ENCODE measurements around the gene CYP1A2.

DNA sequence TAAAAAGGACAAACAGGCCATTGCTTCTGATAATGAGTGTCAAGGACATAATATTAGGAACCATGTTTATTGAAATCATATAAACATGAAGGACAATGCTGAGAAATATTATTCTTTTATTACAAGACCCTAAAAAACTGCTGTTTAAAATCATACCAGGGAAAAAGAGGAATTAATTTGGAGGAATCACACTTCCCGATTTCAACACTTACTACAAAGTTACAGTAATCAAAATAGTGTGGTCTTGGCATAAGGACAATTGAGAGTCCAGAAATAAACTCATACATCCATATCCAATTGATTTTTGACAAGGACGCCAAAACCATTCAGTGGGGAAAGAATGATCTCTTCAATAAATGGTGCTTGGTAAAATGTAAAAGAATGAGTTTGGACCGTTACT is 36.3 kb upstream of the CYP1A2 start:
- TF ChIP-seq, protein P1, sequence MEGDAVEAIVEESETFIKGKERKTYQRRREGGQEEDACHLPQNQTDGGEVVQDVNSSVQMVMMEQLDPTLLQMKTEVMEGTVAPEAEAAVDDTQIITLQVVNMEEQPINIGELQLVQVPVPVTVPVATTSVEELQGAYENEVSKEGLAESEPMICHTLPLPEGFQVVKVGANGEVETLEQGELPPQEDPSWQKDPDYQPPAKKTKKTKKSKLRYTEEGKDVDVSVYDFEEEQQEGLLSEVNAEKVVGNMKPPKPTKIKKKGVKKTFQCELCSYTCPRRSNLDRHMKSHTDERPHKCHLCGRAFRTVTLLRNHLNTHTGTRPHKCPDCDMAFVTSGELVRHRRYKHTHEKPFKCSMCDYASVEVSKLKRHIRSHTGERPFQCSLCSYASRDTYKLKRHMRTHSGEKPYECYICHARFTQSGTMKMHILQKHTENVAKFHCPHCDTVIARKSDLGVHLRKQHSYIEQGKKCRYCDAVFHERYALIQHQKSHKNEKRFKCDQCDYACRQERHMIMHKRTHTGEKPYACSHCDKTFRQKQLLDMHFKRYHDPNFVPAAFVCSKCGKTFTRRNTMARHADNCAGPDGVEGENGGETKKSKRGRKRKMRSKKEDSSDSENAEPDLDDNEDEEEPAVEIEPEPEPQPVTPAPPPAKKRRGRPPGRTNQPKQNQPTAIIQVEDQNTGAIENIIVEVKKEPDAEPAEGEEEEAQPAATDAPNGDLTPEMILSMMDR (IDR thresholded peaks at IDR 0.05) = no peak
- TF ChIP-seq EP300 (IDR thresholded peaks at IDR 0.05) = no peak
- TF ChIP-seq POLR2A (IDR thresholded peaks at IDR 0.05) = no peak

Data from ovary (tissue), 3 donors.